ENCODE measurements around the gene KLK15.

DNA sequence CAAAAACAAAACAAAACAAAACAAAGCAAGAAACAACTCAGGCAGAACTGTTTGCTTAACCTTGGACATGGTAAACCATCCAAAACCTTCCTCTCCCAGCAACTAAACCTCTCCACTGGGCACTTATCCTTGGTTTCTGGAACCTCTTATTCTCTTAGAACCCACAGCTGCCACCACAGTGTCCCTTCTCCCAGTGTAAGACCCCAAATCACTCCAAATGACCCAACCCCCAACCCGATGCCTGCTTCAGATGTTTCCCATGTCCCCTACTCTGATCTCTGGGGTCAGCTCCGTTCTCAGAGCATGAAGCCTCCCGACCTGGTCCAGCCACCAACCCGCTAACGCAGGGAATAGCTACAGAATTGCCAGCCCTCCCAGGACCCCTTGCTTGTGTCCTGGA is 40.8 kb upstream of the KLK15 start:
- TF ChIP-seq, protein P1, sequence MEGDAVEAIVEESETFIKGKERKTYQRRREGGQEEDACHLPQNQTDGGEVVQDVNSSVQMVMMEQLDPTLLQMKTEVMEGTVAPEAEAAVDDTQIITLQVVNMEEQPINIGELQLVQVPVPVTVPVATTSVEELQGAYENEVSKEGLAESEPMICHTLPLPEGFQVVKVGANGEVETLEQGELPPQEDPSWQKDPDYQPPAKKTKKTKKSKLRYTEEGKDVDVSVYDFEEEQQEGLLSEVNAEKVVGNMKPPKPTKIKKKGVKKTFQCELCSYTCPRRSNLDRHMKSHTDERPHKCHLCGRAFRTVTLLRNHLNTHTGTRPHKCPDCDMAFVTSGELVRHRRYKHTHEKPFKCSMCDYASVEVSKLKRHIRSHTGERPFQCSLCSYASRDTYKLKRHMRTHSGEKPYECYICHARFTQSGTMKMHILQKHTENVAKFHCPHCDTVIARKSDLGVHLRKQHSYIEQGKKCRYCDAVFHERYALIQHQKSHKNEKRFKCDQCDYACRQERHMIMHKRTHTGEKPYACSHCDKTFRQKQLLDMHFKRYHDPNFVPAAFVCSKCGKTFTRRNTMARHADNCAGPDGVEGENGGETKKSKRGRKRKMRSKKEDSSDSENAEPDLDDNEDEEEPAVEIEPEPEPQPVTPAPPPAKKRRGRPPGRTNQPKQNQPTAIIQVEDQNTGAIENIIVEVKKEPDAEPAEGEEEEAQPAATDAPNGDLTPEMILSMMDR (IDR thresholded peaks at IDR 0.05): no peak
- no peak for TF ChIP-seq POLR2A (IDR thresholded peaks at IDR 0.05)
